ENCODE results near the gene BRWD1.

Gene BRWD1

GRCh38 chr21:39326607-39327307 lies 13.3 kb upstream of the BRWD1 start:
- DNase-seq: no peak

GRCh38 chr21:39325458-39325857 lies 12.0 kb upstream of the BRWD1 start:
- DNase-seq: no peak

DNA sequence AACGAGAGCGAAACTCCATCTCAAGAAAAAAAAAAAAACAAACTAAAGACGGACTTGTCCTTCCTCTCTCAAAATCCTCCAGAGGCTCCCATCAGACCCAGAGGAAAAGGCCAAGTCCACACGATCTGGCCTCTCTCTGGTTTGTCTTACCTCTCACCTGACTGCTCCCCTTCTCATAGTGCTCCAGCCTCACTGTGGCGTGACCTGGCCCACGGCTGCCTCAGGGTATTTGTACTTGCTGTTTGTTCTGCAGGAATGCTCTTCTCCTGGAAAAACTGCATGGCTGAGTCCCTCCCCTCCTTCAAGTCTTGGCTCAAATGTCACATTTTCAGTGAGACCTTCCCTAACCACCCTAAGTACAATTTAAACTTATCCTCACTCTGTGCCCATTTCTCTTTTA lies 8.0 kb upstream of the BRWD1 start:
- no peak for DNase-seq

- DNase-seq: no peak
Measured at GRCh38 chr21:39319814-39320332, 6.4 kb upstream of the BRWD1 start.

- DNase-seq: no peak
Measured at GRCh38 chr21:39319251-39319756, 5.9 kb upstream of the BRWD1 start.

DNA sequence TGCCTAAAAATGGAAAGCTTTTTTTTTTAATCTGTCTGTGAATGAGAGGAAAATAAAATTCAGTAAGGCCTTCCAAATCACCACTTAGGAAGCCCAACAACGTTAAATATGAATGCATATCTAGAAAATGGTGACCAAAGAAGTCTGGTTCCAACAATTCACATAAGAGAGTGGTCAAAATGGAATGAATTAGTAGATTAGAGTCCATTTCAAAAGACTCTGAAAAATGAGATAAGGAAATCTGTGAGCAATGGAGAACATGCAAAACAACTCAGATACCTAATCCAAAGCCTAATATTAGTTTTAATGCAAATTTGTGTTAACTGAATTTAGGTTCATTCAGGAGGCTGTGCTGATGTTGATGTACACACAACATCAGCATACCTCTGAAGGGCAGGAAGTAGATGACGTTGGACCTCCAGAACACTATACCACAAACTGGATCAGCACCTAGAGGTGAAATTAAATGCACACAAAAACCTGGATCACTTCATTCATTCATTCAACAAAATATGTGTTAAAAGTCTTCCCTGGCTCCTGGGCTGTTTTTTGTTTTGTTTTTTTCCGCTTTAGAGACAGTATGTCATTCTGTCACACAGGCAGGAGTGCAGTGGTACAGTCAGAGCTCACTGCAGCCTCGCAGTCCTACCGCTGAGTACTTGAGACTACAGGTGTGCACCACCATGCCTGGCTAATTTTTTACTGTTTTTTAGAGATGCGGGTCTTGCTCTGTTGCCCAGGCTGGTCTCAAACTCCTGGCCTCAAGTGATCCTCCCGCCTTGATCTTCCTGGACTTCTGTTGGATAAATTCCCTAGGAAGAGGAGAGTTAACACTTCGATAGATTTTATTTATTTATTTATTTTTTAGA lies 4.9 kb upstream of the BRWD1 start:
- no peak for DNase-seq

DNA sequence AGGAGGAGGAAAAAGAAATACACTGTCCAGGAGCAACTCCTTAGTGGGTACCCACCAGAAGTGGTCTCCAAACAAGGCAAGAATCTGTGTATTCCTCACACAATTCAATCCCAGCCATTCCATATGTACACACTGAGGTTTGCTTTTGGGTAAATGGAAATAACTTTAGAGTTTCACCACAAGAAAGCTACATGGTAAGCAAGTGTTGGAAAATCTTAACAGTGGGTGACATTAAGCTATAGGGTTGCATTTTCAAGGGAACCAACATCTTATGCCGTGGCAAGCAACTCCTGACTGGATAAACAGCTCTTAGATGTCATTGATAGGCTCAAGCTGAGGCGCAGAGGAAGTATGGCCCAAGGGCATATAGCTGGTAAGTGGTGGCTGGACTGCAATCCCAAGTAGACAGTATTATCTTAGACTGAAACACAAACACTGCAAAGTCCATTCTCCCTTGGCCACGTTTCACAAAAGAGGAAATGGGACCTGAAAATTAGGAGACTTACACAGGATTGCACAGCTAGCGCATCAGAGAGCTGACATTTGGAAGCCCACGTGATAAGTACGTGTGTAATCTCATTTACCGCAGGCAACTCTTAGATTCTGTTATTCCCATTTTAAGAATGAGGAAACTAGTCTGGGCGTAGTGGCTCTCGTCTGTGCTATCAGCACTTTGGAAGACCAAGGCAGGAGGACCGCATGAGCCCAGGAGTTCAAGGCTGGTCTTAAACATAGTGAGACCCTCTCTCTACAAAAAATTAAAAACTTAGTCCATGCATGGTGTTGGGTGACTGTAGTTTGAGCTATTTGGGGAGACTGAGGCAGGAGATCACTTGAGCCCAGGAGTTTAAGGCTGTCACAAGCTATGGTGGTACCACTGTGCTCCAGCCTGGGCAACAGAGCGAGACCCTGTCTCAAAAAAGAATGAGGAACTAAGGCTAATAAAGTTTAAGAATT lies 4.0 kb upstream of the BRWD1 start:
- DNase-seq: no peak

GRCh38 chr21:39316729-39317128 lies 3.3 kb upstream of the BRWD1 start:
- no peak for DNase-seq

DNA sequence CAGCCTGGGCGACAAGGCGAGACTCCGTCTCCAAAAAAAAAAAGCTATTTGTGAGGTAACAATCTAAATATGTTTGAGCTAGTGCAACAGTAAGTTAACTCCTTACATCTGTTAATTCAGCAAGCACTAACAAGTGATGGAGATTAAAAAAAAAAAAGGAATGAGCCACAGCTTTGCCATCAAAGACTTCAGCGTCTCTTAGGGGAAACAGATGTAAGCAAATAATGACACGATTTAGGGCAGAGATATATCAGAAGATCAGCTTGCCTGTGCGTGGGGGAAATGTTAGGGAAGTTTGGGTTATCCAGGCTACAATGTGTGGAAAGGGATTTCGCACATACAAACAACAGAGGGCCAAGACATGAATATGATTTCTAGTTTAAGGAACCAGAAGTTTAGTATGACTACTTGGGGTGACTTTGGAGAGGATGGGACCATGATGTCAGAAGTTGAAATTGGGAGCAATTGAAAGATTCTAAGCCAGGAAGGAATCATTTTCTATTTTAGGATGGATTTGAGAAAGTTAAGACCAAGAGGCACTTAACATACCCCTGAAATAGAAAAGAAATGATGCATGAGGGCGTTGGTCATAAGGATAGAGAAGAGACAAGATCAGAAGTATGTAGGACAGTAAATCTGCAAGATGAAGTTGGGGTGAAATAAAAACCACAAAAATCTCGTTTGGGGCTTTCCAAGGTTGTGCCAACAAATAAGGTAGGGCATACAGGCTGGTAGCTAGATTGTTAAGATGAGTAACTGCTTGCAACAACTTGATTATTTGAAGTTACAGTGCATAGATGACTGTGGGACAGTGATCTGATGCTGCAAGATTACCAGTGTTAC lies 2.4 kb upstream of the BRWD1 start:
- no peak for DNase-seq

GRCh38 chr21:39314143-39315027 lies 953 bp upstream of the BRWD1 start:
- no peak for DNase-seq

DNA sequence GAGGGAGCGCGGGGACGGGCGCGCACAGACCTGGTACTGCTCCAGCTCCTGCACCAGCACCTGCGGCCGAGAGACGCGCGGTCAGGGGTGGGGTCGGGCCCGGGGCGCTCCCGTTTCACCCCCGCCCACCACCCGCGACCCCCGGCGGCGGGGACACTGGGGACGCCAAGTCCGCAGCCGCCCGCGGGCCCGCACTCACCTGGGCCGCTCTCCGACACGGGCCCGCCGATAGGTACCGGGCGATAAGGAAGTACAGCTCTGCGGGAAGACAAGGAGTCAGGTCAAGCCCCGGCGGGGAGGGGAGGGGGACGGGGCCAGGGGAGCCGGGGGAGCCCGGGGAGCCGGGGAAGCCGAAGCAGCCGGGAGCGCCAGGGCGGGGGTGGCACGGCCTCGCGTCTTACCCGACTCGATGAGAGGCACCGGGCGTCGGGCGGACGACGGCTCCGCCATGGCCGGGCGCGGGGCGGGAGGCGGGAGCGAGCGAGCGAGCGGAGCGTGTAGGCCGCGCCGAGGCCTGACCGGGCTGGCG lies 326 bp downstream of the BRWD1 start:
- DNase-seq: no peak

GRCh38 chr21:39312112-39313041 lies 1.1 kb downstream of the BRWD1 start:
- peak; percentile 60 for DNase-seq

GRCh38 chr21:39311164-39311563 lies 2.3 kb downstream of the BRWD1 start:
- no peak for DNase-seq

- DNase-seq: no peak
Measured at GRCh38 chr21:39307466-39307865, 6.0 kb downstream of the BRWD1 start.

DNA sequence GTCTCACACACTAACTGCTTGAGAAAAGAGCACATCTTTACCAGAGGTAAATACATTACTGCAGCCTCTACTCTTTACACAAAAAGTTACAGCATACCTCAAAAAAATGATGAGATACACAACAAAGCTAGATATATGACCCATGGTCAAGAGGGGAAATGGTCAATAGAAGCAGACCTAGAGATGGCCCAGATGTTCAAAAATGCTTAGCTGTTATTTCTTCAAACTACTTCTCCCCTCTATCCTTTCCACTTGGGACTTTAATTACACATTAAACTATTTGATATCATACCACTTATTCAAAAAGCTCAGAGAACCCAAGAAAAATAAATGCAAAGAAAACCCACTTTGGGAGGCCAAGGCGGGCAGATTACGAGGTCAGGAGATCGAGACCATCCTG lies 12.8 kb downstream of the BRWD1 start:
- no peak for DNase-seq

GRCh38 chr21:39296891-39297290 lies 16.5 kb downstream of the BRWD1 start:
- no peak for DNase-seq

GRCh38 chr21:39288987-39289386 lies 24.4 kb downstream of the BRWD1 start:
- no peak for DNase-seq

GRCh38 chr21:39282911-39283310 lies 30.5 kb downstream of the BRWD1 start:
- DNase-seq: no peak

DNA sequence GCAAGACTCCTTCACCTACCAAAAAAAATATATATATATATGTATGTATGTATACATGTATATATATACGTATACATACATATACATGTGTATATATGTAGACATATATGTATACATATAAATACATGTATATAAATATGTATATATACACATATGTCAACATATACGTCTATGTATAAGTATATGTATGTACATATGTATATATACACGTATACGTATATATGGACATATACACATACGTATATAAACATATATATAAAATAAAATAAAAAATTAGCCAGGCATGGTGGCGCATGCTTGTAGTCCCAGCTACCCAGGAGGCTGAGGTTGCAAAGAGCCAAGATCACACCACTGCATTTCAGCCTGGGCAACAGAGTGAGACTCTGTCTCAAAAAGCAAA lies 31.6 kb downstream of the BRWD1 start:
- no peak for DNase-seq
